Medulla oblongata (tissue), 1 donor: ENCODE results near the gene HEATR5A.
A peak's percentile ranks its signal among the peaks of the same experiment; 100 is the strongest.
"Not testable (repeated sequence)": the region's sequence is repeated elsewhere in the genome, so short reads cannot be mapped to it uniquely, and the experiment has no call there.

ENCODE experiments used
- DNase-seq: peaks from one replicate; pipeline ENCODE4 v3.0.0-alpha.2; 2015; ENCODE audit errors: extremely low spot score

HEATR5A gene

DNA sequence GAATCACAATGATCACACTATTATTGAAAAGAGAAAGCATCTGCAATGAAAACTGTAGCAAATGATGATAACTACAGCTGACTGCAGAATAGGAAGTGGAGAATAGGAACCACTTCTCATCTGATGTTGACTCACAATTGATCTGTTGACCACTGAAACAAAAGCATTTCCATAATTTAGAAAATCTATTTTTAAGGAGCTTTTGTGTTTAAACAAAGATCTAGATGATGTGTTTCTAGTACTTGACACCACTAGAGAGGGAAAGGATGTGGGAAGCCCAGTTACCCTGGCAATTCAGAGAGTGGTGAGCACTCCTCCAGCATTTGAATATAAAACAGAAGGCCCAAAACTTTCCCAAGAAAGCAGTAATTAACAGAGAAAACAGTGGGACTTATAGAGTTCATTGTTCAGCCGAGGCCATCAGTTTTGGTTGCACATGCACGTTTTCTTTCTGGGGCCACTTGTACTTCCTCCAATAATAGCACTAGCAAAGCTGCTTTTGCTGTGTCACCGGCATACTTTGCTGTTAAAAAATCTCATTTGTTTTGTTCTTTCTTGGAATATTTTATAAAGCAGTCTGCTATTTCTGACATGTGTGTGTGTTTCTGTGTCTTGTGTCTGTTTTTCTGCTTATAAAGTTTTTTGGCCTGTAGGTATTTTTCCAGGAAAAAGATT is 136.6 kb downstream of the HEATR5A start:
- DNase-seq = no peak

DNA sequence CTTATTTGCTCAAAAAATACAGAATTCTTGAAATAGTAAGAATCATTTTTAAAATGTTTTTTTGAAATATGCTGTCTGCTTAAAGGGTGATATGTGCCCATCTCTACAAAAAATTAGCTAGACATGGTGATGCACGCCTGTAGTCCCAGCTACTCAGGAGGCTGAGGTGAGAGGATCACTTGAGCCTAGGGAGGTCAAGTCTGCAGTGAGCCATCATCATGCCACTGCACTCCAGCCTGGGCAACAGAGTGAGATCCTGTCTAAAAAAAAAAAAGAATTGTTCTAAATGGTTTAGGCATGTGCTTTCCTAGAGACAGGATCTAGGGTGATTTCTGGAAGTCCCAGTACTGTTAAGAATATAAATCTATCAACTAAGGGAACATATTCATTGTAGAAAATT is 137.2 kb downstream of the HEATR5A start:
- DNase-seq = no peak

DNA sequence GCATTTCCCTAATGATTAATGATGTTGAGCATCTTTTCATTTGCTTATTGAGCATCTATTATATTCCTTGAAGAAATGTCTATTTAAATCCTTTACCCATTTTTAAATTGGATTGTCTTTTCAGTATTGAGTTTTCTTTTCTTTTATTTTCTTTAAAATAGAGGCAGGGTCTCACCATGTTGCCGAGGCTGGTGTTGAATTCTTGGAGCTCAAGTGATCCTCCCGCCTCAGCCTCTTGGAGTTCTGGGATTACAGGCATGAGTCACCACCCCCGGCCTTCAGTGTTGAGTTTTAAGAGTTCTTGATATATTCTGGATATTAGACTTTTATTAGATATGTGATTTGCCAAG is 139.5 kb downstream of the HEATR5A start:
- no peak for DNase-seq

DNA sequence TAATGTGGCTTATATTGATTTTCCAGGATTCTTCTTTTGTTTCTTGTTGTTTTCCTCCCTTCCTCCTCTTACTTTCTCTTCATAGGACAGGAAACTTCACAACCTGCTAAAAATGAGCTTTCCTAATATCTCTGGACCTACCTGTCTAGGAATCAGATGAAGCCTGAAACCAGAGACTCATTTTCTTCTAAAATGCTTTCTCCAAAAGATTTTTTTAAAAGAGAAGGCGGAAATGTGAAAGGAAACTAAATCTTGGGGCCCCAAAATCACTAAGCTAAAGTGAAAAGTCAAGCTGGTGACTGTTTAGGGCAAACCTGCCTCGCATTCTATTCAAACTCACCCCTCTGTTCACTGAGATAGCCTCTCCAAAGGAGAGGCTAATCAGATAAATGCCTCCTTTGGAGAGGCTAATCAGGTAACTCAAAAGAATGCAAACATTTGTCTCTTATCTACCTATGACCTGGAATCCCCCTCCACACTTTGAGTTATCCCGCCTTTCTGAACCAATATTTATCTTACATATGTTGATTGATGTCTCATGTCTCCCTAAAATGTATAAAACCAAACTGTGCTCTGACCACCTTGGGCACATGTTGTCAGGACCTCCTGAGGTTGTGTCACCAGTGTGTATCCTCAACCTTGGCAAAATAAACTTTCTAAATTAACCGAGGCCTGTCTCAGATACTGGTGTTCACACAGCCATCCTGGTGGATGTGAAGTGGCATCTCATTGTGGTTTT is 140.0 kb downstream of the HEATR5A start:
- DNase-seq = no peak

DNA sequence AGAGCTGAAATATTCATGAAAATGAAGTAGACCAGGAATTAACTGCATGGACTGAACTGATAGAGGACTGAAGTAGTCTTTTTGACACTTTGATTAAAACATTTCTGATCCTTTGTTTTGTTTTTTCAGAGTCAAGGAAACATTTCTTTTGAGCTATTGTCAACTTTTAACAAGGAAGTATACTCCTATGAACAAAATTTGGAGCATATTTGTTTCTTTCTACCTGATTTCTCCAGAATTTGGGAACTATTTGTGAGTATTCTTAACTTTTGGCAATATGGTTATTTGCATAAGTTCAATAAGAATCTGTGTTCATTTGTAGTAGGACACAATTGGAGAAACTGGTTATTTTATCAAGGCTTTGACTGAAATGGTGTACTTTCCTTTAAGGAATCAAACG is 141.5 kb downstream of the HEATR5A start:
- DNase-seq = no peak

DNA sequence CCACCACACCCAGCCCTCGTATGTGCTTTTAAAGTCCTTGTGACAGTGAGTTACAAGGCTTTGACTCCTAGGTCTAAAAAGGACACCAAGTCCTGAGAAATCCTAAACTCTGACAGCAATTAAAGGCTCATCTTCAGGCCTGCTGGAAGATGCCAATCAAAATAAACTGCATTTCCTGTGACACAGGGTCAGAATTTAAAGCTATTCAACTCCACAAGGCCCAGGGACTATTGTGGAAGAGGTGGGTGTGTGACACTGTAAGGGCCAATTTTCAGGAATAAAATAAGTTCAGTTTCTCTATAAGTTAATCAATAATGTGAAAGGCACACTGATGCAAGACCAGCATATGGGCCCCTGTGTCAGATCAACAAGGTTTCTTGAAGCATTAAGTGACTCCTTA is 143.3 kb downstream of the HEATR5A start:
- no peak for DNase-seq

DNA sequence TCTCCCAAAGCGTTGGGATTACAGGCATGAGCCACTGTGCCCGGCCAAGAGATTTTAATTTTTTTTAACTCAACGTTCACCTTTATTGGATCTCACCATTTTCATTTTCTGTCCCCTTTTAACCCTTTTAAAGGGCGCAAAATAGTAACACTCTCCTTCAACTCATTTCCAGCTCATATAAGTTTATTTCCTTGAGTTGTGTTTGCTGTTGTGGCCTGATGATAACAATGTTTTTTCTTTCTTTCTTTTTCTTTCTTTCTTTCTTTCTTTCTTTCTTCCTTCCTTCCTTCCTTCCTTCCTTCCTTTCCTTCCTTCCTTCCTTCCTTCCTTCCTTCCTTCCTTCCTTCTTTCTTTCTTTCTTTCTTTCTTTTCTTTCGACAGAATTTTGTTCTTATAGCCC is 143.9 kb downstream of the HEATR5A start:
- DNase-seq = not testable (repeated sequence)

DNA sequence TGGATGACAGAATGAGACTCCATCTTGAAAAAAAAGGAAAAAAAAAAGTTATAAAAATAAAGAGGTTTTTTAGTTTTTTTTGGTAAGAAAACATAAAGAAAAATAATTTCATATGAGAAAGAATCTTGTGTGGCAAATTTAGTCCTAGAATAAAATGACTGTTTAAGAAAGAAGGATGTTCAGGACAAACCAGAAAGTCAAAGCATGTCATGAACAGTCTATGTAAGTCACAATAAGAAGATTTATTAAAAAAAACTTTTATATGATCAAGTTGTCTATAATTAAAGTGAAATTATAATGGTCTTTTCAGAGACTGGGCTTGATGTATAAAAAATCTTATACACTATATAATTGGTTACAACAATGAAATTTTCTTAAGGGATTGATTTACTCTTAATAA is 144.6 kb downstream of the HEATR5A start:
- no peak for DNase-seq

DNA sequence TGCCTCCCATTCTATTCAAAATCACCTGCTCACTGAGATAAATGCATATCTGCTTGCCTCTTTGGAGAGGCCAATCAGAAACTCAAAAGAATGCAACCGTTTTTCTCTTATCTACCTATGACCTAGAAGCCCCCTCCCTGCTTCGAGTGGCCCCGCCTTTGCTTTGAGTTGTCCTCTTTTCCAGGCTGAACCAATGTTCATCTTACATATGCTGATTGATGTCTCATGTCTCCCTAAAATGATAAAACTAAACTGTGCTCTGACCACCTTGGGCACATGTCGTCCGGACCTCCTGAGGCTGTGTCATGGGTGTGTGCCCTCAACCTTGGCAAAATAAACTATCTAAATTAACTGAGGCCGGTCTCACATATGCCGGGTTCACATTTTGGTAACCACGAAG is 148.7 kb downstream of the HEATR5A start:
- no peak for DNase-seq

DNA sequence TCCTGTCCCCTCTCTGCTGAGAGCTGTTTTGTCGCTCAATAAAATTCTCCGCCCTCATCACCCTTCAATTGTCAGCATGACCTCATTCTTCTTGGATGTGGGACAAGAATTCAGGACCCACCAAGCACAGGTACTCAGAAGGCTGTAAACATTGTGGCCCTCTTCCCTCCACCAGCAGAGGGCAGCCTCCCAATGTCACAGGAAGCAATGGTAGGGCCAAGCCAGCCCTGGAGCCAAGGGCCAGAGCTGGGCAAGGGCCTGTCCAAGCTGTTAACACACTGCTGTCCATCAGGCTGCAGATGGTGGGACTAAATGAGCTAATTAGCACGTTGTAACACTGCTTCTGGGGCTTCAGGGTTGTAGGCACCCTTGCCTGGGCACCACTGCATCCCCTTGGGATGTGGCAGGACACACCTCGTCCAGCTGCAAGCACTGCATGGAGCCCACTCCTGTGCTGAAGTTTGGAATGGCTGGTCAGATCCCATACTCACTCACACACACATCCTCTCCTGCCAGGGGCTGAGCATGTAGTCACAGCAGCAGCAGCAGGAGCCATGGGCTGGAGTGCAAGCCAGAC is 150.1 kb downstream of the HEATR5A start:
- DNase-seq = no peak

DNA sequence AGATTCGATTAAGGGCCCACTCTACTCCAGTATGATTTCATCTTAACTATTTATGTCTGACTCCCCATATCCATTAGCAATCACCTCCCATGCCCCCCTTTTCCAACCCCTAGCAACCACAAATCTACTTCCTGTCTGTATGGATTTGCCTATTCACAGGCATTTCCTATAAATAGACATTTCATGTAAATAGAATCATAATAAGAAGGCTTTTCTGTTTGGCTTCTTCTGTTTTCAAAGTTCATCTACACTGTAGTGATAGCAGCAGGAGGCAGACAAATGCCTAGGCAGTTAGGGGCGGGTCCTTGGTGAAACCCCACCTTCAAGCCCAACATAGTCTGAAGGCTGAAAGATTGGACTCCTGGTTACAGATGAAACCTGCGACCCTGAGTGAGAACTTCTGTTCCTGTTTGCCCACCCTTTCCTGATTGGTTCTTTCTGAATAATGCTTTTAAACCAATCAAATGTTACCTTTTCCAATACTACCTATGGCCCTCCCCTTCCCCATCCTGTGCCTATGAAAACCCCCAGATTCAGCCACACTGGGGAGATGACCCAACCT is 150.6 kb downstream of the HEATR5A start:
- no peak for DNase-seq

DNA sequence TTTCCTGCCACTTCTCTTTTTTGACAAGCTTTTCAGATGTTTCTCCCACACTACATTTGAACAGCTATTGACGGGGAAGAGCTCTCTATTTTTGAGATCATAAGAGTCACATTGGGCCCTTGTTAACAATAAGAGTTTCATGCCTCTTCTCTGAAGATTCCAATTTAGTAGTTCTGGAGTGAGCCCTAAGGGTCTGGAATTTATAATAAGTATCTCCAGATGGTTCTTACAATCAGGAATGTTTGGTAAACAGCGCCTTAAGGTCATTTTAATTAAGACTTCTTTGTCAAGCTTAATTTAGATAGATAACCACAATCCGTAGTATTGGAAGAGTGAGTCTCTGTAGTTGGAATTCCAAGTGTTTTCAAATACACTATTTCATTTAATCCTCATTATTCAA is 152.1 kb downstream of the HEATR5A start:
- DNase-seq = no peak

DNA sequence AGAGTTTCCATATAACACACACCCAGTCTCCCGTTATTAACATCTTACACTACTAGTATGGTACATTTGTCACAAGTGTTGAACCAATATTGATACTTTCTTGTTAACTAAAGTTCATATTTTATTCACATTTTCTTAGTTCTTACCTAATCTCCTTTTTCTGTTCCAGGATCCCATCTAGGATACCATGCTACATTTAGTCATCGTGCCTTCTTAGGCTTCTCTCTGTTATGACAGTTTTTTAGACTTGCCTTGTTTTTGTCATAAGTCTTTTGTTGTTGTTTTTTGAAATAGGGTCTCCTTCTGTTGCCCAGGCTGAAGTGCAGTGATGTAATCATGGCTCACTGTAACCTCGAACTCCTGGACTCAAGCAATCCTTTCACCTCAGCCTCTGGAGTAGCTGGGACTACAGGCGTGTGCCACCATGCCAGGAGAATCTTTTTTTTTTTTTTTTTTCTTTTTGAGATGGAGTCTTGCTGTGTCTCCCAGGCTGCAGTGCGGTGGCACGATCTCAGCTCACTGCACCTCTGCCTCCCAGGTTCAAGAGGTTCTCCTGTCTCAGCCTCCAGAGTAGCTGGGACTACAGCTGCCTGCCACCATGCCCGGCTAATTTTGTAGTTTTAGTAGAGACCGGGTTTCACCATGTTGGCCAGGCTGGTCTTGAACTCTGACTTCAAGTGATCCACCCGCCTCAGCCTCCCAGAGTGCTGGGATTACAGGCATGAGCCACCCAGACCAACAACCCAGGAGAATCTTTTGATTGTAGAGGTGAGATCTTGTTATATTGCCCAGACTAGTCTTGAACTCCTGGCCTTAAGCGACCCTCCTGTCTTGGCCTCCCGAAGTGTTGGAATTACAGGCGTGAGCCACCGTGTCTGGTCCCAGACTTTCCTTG is 153.7 kb downstream of the HEATR5A start:
- DNase-seq = no peak

DNA sequence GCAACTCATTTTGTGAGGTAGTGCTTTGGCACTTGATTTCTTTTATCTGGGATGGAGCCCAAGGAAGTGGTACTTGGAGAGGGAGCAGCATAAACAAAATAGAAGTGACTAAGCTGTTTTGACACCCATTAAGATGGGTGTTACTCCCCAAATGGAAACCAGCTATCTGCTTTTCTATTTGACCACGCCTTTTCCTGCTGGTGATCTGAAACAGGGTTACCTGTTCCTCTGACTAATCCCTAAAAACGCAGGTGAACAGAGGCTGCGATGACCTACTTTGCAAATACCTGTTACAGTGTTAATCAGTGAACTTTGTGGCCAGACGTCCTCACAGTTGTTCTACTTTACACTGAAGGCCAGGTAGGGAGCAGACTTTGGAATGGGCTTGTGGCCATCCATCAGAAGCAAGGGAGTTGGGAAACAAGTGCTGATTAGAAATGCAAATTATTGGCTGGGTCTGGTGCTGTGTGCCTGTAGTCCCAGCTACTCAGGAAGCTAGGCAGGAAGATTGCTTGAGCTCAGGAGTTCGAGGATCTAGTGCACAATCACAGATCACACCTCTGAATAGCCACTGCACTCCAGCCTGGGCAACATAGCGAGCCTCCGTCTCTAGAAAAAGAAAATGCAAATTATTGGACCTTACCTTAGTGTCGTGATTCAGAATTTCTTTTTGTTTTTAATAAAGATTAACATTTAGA is 154.5 kb downstream of the HEATR5A start:
- DNase-seq = no peak

DNA sequence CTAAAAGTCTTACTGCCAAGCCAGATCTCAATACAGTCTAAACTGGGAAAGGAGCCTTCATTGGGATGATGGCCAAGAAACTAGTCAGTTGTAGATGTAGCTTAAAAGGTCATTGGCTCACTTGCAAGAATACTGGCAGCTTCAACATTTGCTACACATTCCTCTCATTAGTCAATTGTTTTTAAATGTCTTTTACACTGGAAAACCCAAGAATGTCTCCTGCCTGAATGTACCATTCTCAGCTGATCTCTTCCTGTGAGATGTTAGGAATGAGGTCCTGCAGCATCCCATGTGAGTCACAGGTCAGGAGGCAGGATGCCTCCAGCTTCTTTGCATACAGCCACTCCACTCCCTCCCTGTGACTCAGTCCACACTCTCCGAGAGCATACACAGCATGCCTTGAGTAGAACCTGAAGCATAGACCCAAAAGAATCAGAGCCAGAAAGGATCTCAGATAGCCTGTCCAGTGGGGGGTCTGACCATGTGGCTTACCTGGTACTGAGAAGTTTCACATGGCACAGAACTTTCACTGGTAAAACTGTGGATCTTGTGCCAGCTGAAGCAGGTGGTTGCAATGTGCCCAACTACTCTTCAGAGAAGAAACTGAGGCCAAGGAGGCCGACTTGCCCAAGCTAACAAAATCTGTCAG is 156.7 kb downstream of the HEATR5A start:
- DNase-seq = peak; percentile 50

DNA sequence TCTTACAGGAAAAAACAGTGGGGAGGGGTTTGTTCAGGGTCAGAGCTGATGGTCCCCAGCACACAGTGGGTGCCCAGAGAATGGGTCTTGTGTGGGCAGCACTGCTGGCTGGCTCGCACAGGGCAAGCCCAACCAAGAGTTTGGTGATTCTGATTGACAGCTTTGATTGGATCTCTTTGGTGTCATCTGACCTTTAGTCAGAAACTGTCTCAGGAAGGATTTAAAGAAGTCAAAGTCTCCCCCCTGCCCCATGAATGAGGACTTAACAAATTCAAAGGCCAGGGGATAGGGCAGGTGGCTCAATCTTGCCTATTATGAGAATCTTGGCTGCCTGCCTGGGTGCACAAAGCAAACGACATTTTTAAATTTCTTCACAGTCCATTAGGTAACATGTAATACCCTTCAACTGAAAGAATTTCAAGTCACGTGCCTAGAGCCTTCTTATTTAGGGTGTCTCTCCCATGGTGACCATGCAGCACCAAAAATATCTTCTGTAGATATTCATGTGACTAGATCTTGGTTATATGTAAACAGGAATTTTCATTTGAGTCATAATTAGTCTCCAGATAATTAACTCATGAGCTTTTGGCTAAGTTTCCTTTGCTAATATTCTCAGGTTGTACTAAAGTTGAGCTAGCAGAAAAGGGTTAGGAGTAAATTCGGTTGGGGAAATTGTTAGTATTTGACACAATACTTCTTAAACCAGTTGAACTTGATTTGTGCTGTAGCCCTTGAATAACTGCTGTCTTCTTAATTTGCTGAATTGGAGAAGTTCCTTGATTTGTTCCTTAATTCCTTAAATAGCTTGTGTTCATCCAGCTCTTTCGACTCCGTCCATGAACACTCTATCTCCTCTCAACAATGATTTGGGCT is 158.3 kb downstream of the HEATR5A start:
- peak; percentile 20 for DNase-seq

DNA sequence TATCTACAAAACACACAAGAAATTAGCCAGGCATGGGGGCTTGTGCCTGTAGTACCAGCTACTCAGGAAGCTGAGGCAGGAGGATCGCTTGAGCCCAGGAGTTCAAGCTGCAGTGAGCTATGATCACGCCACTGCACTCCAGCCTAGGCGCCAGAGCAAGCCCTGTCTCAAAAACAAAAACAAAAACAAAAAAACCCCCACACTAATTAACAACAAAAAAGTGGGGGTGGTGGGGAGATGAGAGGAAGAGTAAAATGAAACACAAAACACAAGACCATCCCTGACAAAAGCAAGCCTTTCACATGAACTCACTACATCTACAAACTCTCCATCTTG is 158.9 kb downstream of the HEATR5A start:
- no peak for DNase-seq

DNA sequence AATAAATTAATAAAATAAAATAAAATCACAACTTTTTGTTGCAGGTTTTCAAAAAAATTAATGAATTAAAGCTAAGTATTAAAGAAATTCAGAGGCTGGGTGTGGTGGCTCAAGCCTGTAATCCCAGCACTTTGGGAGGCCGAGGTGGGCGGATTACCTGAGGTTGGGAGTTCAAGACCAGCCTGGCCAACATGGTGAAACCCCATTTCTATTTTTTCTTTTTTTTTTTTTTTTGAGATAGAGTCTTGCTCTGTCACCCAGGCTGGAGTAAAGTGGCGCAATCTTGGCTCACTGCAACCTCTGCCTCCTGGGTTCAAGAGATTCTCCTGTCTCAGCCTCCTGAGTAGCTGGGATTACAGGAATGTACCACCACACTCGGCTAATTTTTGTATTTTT is 161.3 kb downstream of the HEATR5A start:
- DNase-seq = not testable (repeated sequence)

DNA sequence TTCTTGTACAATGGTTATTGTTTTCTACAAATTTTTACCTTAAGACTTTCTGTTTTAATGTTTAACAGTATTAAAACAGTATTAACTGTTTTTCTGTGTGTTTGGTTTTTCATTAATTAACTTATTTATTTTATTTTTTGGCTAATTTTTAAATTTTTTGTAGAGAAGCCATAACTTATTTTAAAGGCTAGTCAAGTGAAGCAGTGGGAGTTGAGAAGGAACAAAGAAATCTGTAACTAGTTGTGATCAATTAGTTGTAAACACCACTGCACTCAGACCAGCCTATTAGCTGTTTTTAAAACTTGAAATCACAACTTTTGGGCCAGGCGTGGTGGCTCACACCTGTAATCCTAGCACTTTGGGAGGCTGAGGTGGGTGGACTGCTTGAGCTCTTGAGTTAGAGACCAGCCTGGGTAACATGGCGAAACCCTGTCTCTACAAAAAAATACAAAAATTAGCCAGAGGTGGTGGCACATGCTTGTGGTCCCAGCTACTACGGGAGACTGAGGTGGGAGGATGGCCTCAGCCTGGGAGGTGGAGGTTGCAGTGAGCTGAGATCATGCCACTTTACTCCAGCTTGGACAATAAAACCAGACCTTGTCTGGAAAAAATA is 161.8 kb downstream of the HEATR5A start:
- DNase-seq = no peak
